Activated CD4-positive, alpha-beta T cell treated with anti-CD3 and anti-CD28 coated beads for 36 hours (primary cell): ENCODE data around the gene APOC4. TPM values are rescaled to one million over a fixed set of nuclear protein-coding genes. Genes with fewer than 3 reads are reported as not detected.
"Not testable (repeated sequence)": the region's sequence is repeated elsewhere in the genome, so short reads cannot be mapped to it uniquely, and the experiment has no call there.

ENCODE experiments used
- ATAC-seq: fragments of 200-7000 bp; cut with Tn5 transposase; one replicate; pipeline ENCODE4 v1.10.0; 2021; ENCODE audit warnings: mild to moderate bottlenecking, moderate library complexity
- CTCF ChIA-PET: fragments of 350-600 bp; sonication (Branson Sonifier 250); formaldehyde crosslinking; loops from one replicate; lab custom pipeline; 2021; ENCODE audit warnings: antibody characterized with exemption; lab: Charles Lee
- POLR2A ChIA-PET: fragments of 350-600 bp; sonication (Branson Sonifier 250); formaldehyde crosslinking; loops from one replicate; lab custom pipeline; 2021; ENCODE audit warnings: antibody characterized with exemption, inconsistent platforms; lab: Charles Lee
- DNase-seq: peaks from one replicate; pipeline ENCODE4 v3.0.0-alpha.2; 2020
- H3K27ac Mint-ChIP-seq: one replicate; pipeline ENCODE4 v1.8.0; 2021; ENCODE audit warnings: mixed read lengths
- H3K27me3 Mint-ChIP-seq: one replicate; pipeline ENCODE4 v1.8.0; 2021; ENCODE audit warnings: mixed read lengths
- H3K36me3 Mint-ChIP-seq: one replicate; pipeline ENCODE4 v1.8.0; 2021; ENCODE audit warnings: low read depth, mixed read lengths
- H3K4me1 Mint-ChIP-seq: one replicate; pipeline ENCODE4 v1.8.0; 2021; ENCODE audit warnings: mixed read lengths
- H3K4me3 Mint-ChIP-seq: one replicate; pipeline ENCODE4 v1.8.0; 2021; ENCODE audit warnings: mild to moderate bottlenecking, moderate library complexity, mixed read lengths
- H3K9me3 Mint-ChIP-seq: one replicate; pipeline ENCODE4 v1.8.0; 2021; ENCODE audit warnings: low read depth, mixed read lengths
- intact Hi-C, 2 experiments: fragments of 100-400 bp; cut with DNase I in 1 of 2; cut with micrococcal nuclease in 1 of 2; formaldehyde crosslinking; loops; one replicate each; pipeline versions ENCODE4 v1.14.2 to v1.15.1; 2022 to 2024; cut with DNase I, micrococcal nuclease
- total RNA-seq, 2 experiments: library from RNA; stranded (reverse); gene quantifications; one replicate each; pipeline ENCODE4 v1.2.3, GENCODE V29; 2021

The APOC4 gene
- total RNA-seq, 2 experiments from 2014 or later, result not detected

GRCh38 chr19:44959691-44960090 lies 17.7 kb downstream of the APOC4 start:
- POLR2A ChIA-PET, result no interaction called here
- Mint-ChIP-seq H3K4me1 (peaks cover 38% of the 10 kb centered on the region), H3K27ac (peak overlapping the region; percentile 63), H3K27me3 (no peaks in the 10 kb centered on the region), H3K9me3 (no peaks in the 10 kb centered on the region), H3K4me3 (no peak overlapping the region), H3K36me3 (peaks cover 9% of the 10 kb centered on the region)
- DNase-seq, result no peak
- ATAC-seq, result no peak
- CTCF ChIA-PET, result interaction anchor here (0.5 to 1.4 kb wide), 3 partner anchors 7 to 378 kb away, joined by 4 to 5 read pairs (median 4); no protein-coding TSS in a partner anchor
- intact Hi-C loops, result loop anchor here in 1 of 2 experiments (5.0 kb wide), 1 partner anchor 928 kb away; the partner anchor contains the start of gene IRF2BP1

GRCh38 chr19:44960906-44961728 lies 19.1 kb downstream of the APOC4 start:
- CTCF ChIA-PET, result interaction anchor here (0.9 to 1.4 kb wide), 3 partner anchors 9 to 365 kb away, joined by 3 to 5 read pairs (median 4); no protein-coding TSS in a partner anchor
- POLR2A ChIA-PET, result interaction anchor here (0.9 kb wide), 1 partner anchor 78 kb away, joined by 3 read pairs; no protein-coding TSS in a partner anchor

GRCh38 chr19:44961821-44962220 lies 19.8 kb downstream of the APOC4 start:
- ChIA-PET POLR2A (no interaction called here), CTCF (interaction anchor here (0.9 to 1.4 kb wide), 2 partner anchors 10 to 25 kb away, joined by 4 to 5 read pairs; no protein-coding TSS in a partner anchor)
- DNase-seq (no peak), ATAC-seq (no peak)
- H3K4me1 Mint-ChIP-seq, result peaks cover 26% of the 10 kb centered on the region
- peaks cover 11% of the 10 kb centered on the region for H3K36me3 Mint-ChIP-seq
- no peaks in the 10 kb centered on the region for H3K9me3 Mint-ChIP-seq
- no peak overlapping the region for H3K27ac Mint-ChIP-seq
- intact Hi-C loops, result no loop called here
- no peak overlapping the region for H3K4me3 Mint-ChIP-seq
- H3K27me3 Mint-ChIP-seq, result no peaks in the 10 kb centered on the region

More at GRCh38 chr19:44960906-44961728, 19.1 kb downstream of the APOC4 start:
- intact Hi-C loops, result no loop called here
- Mint-ChIP-seq H3K9me3 (no peaks in the 10 kb centered on the region), H3K36me3 (peaks cover 11% of the 10 kb centered on the region), H3K27ac (no peak overlapping the region), H3K4me1 (peaks cover 33% of the 10 kb centered on the region), H3K27me3 (no peaks in the 10 kb centered on the region), H3K4me3 (no peak overlapping the region)
- DNase-seq, result no peak
- no peak for ATAC-seq

GRCh38 chr19:44968118-44968517 lies 26.1 kb downstream of the APOC4 start:
- peaks cover 14% of the 10 kb centered on the region for H3K36me3 Mint-ChIP-seq
- DNase-seq (no peak), ATAC-seq (no peak)
- no peaks in the 10 kb centered on the region for H3K4me1 Mint-ChIP-seq
- intact Hi-C loops, result no loop called here
- H3K27me3 Mint-ChIP-seq, result no peaks in the 10 kb centered on the region
- no peak overlapping the region for H3K27ac Mint-ChIP-seq
- H3K4me3 Mint-ChIP-seq, result no peak overlapping the region
- CTCF ChIA-PET, result no interaction called here
- no peaks in the 10 kb centered on the region for H3K9me3 Mint-ChIP-seq
- POLR2A ChIA-PET, result no interaction called here

- Mint-ChIP-seq H3K4me3 (no peak overlapping the region), H3K27me3 (no peaks in the 10 kb centered on the region), H3K36me3 (peaks cover 14% of the 10 kb centered on the region), H3K9me3 (no peaks in the 10 kb centered on the region), H3K4me1 (no peaks in the 10 kb centered on the region), H3K27ac (no peak overlapping the region)
- no peak for ATAC-seq
- DNase-seq, result no peak
- intact Hi-C loops, result no loop called here
- ChIA-PET POLR2A (no interaction called here), CTCF (no interaction called here)
These were observed 26.6 kb downstream of the APOC4 start for GRCh38 chr19:44968670-44969069.

- ChIA-PET POLR2A (no interaction called here), CTCF (no interaction called here)
- Mint-ChIP-seq H3K9me3 (no peaks in the 10 kb centered on the region), H3K27me3 (no peaks in the 10 kb centered on the region), H3K36me3 (peaks cover 15% of the 10 kb centered on the region), H3K27ac (no peak overlapping the region), H3K4me1 (no peaks in the 10 kb centered on the region), H3K4me3 (no peak overlapping the region)
- intact Hi-C loops, result no loop called here
- ATAC-seq, result no peak
- no peak for DNase-seq
These were observed 27.4 kb downstream of the APOC4 start for GRCh38 chr19:44969437-44969836.

GRCh38 chr19:44971451-44971850 lies 29.4 kb downstream of the APOC4 start:
- intact Hi-C loops, POLR2A ChIA-PET, H3K27ac Mint-ChIP-seq, H3K9me3 Mint-ChIP-seq, DNase-seq, H3K27me3 Mint-ChIP-seq, H3K4me3 Mint-ChIP-seq, ATAC-seq, H3K4me1 Mint-ChIP-seq: not testable (repeated sequence)
- CTCF ChIA-PET, result interaction anchor here (1.0 to 2.0 kb wide), 3 partner anchors 15 to 18 kb away, joined by 3 to 4 read pairs (median 4); no protein-coding TSS in a partner anchor
- H3K36me3 Mint-ChIP-seq, result peaks cover 11% of the 10 kb centered on the region

- Mint-ChIP-seq H3K4me3 (no peak overlapping the region), H3K9me3 (no peaks in the 10 kb centered on the region), H3K27me3 (no peaks in the 10 kb centered on the region), H3K4me1 (no peaks in the 10 kb centered on the region), H3K27ac (peak overlapping the region; percentile 13), H3K36me3 (peaks cover 16% of the 10 kb centered on the region)
- intact Hi-C loops, result no loop called here
- ChIA-PET CTCF (interaction anchor here (2.0 kb wide), 1 partner anchor 17 kb away, joined by 4 read pairs; no protein-coding TSS in a partner anchor), POLR2A (no interaction called here)
- DNase-seq (no peak), ATAC-seq (no peak)
These were observed 30.8 kb downstream of the APOC4 start for GRCh38 chr19:44972802-44973201.

- H3K27me3 Mint-ChIP-seq, result no peaks in the 10 kb centered on the region
- POLR2A ChIA-PET, result interaction anchor here (1.0 kb wide), 1 partner anchor 10 kb away, joined by 4 read pairs; no protein-coding TSS in a partner anchor
- CTCF ChIA-PET, result interaction anchor here (0.6 kb wide), 1 partner anchor 12 kb away, joined by 3 read pairs; no protein-coding TSS in a partner anchor
- no peak overlapping the region for H3K27ac Mint-ChIP-seq
- no peaks in the 10 kb centered on the region for H3K9me3 Mint-ChIP-seq
- H3K36me3 Mint-ChIP-seq, result peaks cover 18% of the 10 kb centered on the region
- DNase-seq (no peak), ATAC-seq (no peak)
- H3K4me1 Mint-ChIP-seq, result no peaks in the 10 kb centered on the region
- H3K4me3 Mint-ChIP-seq, result no peak overlapping the region
- intact Hi-C loops, result no loop called here
These were observed 32.1 kb downstream of the APOC4 start for GRCh38 chr19:44973982-44974735.

- intact Hi-C loops, result no loop called here
- Mint-ChIP-seq H3K9me3 (no peaks in the 10 kb centered on the region), H3K4me1 (no peaks in the 10 kb centered on the region), H3K4me3 (no peak overlapping the region), H3K36me3 (peaks cover 19% of the 10 kb centered on the region), H3K27ac (no peak overlapping the region), H3K27me3 (no peaks in the 10 kb centered on the region)
- ChIA-PET POLR2A (interaction anchor here (0.6 kb wide), 1 partner anchor 118 kb away, joined by 9 read pairs; no protein-coding TSS in a partner anchor), CTCF (no interaction called here)
- DNase-seq (no peak), ATAC-seq (peak; percentile 33)
These were observed 32.8 kb downstream of the APOC4 start for GRCh38 chr19:44974857-44975256.

GRCh38 chr19:44975444-44975843 lies 33.4 kb downstream of the APOC4 start:
- Mint-ChIP-seq H3K27me3 (no peaks in the 10 kb centered on the region), H3K36me3 (peaks cover 21% of the 10 kb centered on the region), H3K27ac (no peak overlapping the region), H3K4me1 (no peaks in the 10 kb centered on the region), H3K4me3 (no peak overlapping the region), H3K9me3 (no peaks in the 10 kb centered on the region)
- ChIA-PET POLR2A (interaction anchor here (0.6 kb wide), 1 partner anchor 117 kb away, joined by 9 read pairs; no protein-coding TSS in a partner anchor), CTCF (no interaction called here)
- ATAC-seq, result no peak
- DNase-seq, result no peak
- intact Hi-C loops, result no loop called here
